OCI-LY3 (cell line): Measurements from ENCODE around the gene STARD9.
"Not testable (repeated sequence)": the region's sequence is repeated elsewhere in the genome, so short reads cannot be mapped to it uniquely, and the experiment has no call there.

Experiments used
- H2AFZ ChIP-seq: fragments of 200-600, 300-600 bp; shearing (Covaris generic); 2 replicates; pipeline ENCODE4 v1.6.0; 2014; ENCODE audit warnings: antibody characterized with exemption, low read depth, low read length
- H3K27ac ChIP-seq: fragments of 200-600, 300-600 bp; sonication (generic); 2 replicates; pipeline ENCODE4 v1.5.1; 2014; ENCODE audit warnings: mild to moderate bottlenecking, low read length, moderate library complexity, mixed read lengths
- H3K27me3 ChIP-seq: fragments of 200-600, 300-600 bp; sonication (generic); 2 replicates; pipeline ENCODE4 v1.6.1; 2014; ENCODE audit warnings: low read depth, low read length, mixed read lengths
- H3K36me3 ChIP-seq: fragments of 200-600, 300-600 bp; sonication (generic); replicated peaks from 2 replicates; pipeline ENCODE3; 2014; ENCODE audit warnings: low read depth, low read length, mixed read lengths
- H3K4me1 ChIP-seq: fragments of 300-600, 200-600 bp; sonication (generic); 2 replicates; pipeline ENCODE4 v1.6.1; 2014; ENCODE audit warnings: low read length, mixed read lengths
- H3K4me2 ChIP-seq: fragments of 200-600, 300-600 bp; sonication (generic); 2 replicates; pipeline ENCODE4 v1.6.1; 2014; ENCODE audit warnings: low read length, mixed read lengths
- H3K4me3 ChIP-seq: fragments of 300-600, 200-600 bp; sonication (generic); 2 replicates; pipeline ENCODE4 v1.5.1; 2014; ENCODE audit warnings: antibody characterized with exemption, mild to moderate bottlenecking, low read length, moderate library complexity
- H3K79me2 ChIP-seq: fragments of 300-600, 200-600 bp; shearing (Covaris generic); 2 replicates; pipeline ENCODE4 v1.6.1; 2014; ENCODE audit warnings: mild to moderate bottlenecking, low read length, mixed read lengths
- H3K9ac ChIP-seq: fragments of 300-600, 200-600 bp; shearing (Covaris generic); 2 replicates; pipeline ENCODE4 v1.6.0; 2014; ENCODE audit warnings: mild to moderate bottlenecking, low read length, moderate library complexity
- H3K9me3 ChIP-seq: fragments of 200-600, 300-600 bp; shearing (Covaris generic); 2 replicates; pipeline ENCODE4 v1.6.1; 2014; ENCODE audit warnings: low read length, mixed read lengths; ENCODE audit not compliant: insufficient read depth
- H4K20me1 ChIP-seq: fragments of 200-600, 300-600 bp; sonication (generic); 2 replicates; pipeline ENCODE4 v1.6.1; 2016; ENCODE audit warnings: low read length, mixed read lengths; ENCODE audit not compliant: insufficient read depth
- CTCF ChIP-seq: fragments of 200-600, 300-600 bp; sonication (generic); IDR thresholded peaks from 2 replicates; pipeline ENCODE4 v1.5.1; 2014; ENCODE audit warnings: antibody characterized with exemption, low read length, low read depth
- EZH2phosphoT487 ChIP-seq: fragments of 200-600 bp; shearing (Covaris generic); IDR thresholded peaks from 2 replicates; pipeline ENCODE4 v1.6.1; 2018; ENCODE audit warnings: antibody characterized with exemption, mixed run types, low read depth

Gene STARD9

GRCh38 chr15:42749266-42749665 is 173.9 kb downstream of the STARD9 start:
- Histone ChIP-seq H3K36me3 (peaks cover 10% of the 10 kb centered on the region), H3K4me2 (no peak overlapping the region), H3K79me2 (no peaks in the 10 kb centered on the region), H3K27ac (no peak overlapping the region), H3K4me1 (no peaks in the 10 kb centered on the region), H3K9me3 (no peaks in the 10 kb centered on the region), H3K9ac (no peak overlapping the region), H4K20me1 (no peaks in the 10 kb centered on the region), H3K4me3 (no peak overlapping the region), H3K27me3 (no peaks in the 10 kb centered on the region), H2AFZ (no peak overlapping the region)
- TF ChIP-seq CTCF (no peak), EZH2phosphoT487 (no peak)

- no peak overlapping the region for H3K27ac ChIP-seq
- H3K9me3 ChIP-seq = no peaks in the 10 kb centered on the region
- H3K4me1 ChIP-seq = no peaks in the 10 kb centered on the region
- TF ChIP-seq CTCF (no peak), EZH2phosphoT487 (no peak)
- peaks cover 10% of the 10 kb centered on the region for H3K36me3 ChIP-seq
- no peaks in the 10 kb centered on the region for H3K79me2 ChIP-seq
- no peak overlapping the region for H3K4me3 ChIP-seq
- no peak overlapping the region for H3K9ac ChIP-seq
- H2AFZ ChIP-seq = no peak overlapping the region
- H3K27me3 ChIP-seq = no peaks in the 10 kb centered on the region
- H4K20me1 ChIP-seq = no peaks in the 10 kb centered on the region
- no peak overlapping the region for H3K4me2 ChIP-seq
These were observed 174.9 kb downstream of the STARD9 start for GRCh38 chr15:42750306-42750705.

- no peak overlapping the region for H3K4me3 ChIP-seq
- H4K20me1 ChIP-seq = no peaks in the 10 kb centered on the region
- no peak overlapping the region for H2AFZ ChIP-seq
- H3K9ac ChIP-seq = no peak overlapping the region
- H3K27ac ChIP-seq = no peak overlapping the region
- H3K36me3 ChIP-seq = no peaks in the 10 kb centered on the region
- peaks cover 2% of the 10 kb centered on the region for H3K9me3 ChIP-seq
- H3K4me1 ChIP-seq = no peaks in the 10 kb centered on the region
- H3K27me3 ChIP-seq = no peaks in the 10 kb centered on the region
- H3K79me2 ChIP-seq = no peaks in the 10 kb centered on the region
- TF ChIP-seq CTCF = no peak
- no peak for TF ChIP-seq EZH2phosphoT487
- no peak overlapping the region for H3K4me2 ChIP-seq
These were observed 183.7 kb downstream of the STARD9 start for GRCh38 chr15:42759093-42759492.

GRCh38 chr15:42760759-42761158 is 185.4 kb downstream of the STARD9 start:
- no peak for TF ChIP-seq EZH2phosphoT487
- TF ChIP-seq CTCF = no peak
- Histone ChIP-seq H3K79me2 (no peaks in the 10 kb centered on the region), H3K27me3 (no peaks in the 10 kb centered on the region), H4K20me1 (no peaks in the 10 kb centered on the region), H3K9me3 (peaks cover 2% of the 10 kb centered on the region), H3K9ac (no peak overlapping the region), H2AFZ (no peak overlapping the region), H3K4me1 (no peaks in the 10 kb centered on the region), H3K4me3 (no peak overlapping the region), H3K36me3 (no peaks in the 10 kb centered on the region), H3K27ac (no peak overlapping the region), H3K4me2 (no peak overlapping the region)

GRCh38 chr15:42761813-42762212 is 186.4 kb downstream of the STARD9 start:
- H3K4me3 ChIP-seq, H3K79me2 ChIP-seq, H3K9ac ChIP-seq, H2AFZ ChIP-seq, H3K9me3 ChIP-seq, H3K27ac ChIP-seq, H3K27me3 ChIP-seq, H4K20me1 ChIP-seq, H3K36me3 ChIP-seq, H3K4me1 ChIP-seq, H3K4me2 ChIP-seq: not testable (repeated sequence)

GRCh38 chr15:42764154-42764731 is 188.8 kb downstream of the STARD9 start:
- not testable (repeated sequence) for H3K9me3 ChIP-seq, H3K4me1 ChIP-seq, H3K9ac ChIP-seq, H4K20me1 ChIP-seq, H3K79me2 ChIP-seq, H3K36me3 ChIP-seq, H3K4me3 ChIP-seq, H3K27ac ChIP-seq, H3K4me2 ChIP-seq, H2AFZ ChIP-seq, H3K27me3 ChIP-seq

GRCh38 chr15:42766109-42766508 is 190.7 kb downstream of the STARD9 start:
- H3K4me3 ChIP-seq, H3K4me1 ChIP-seq, H3K27me3 ChIP-seq, H3K9me3 ChIP-seq, H3K36me3 ChIP-seq, H3K27ac ChIP-seq, H3K9ac ChIP-seq, H3K79me2 ChIP-seq, H2AFZ ChIP-seq, H3K4me2 ChIP-seq, H4K20me1 ChIP-seq: not testable (repeated sequence)
